Naive thymus-derived CD4-positive, alpha-beta T cell (primary cell): ENCODE measurements around the gene IL1RAPL1. TPM values are rescaled to one million over a fixed set of nuclear protein-coding genes. Genes with fewer than 3 reads are reported as not detected.

Experiments used
- ATAC-seq: fragments of 150-1000 bp; cut with Tn5 transposase; 2 replicates; pipeline ENCODE4 v1.10.0; 2021; ENCODE audit warnings: mild to moderate bottlenecking, moderate library complexity
- CTCF ChIA-PET: fragments of 350-600 bp; sonication (Branson Sonifier 250); formaldehyde crosslinking; loops from one replicate; lab custom pipeline; 2021; ENCODE audit warnings: antibody characterized with exemption; lab: Charles Lee
- POLR2A ChIA-PET: fragments of 350-600 bp; sonication (Branson Sonifier 250); formaldehyde crosslinking; loops from one replicate; lab custom pipeline; 2021; ENCODE audit warnings: antibody characterized with exemption, inconsistent platforms; lab: Charles Lee
- DNase-seq, 9 donors: peaks; one replicate each; pipeline versions ENCODE4 v3.0.0 to v3.0.0-alpha.2; 2020 to 2022; ENCODE audit warnings: mixed read lengths in 1 of 9
- H3K27ac ChIP-seq: one replicate; pipeline ENCODE4 v1.7.0; 2013; ENCODE audit warnings: mild to moderate bottlenecking, low read depth, low read length, moderate library complexity
- H3K27me3 ChIP-seq, 2 donors: one replicate each; pipeline ENCODE4 v1.7.0; 2013; ENCODE audit warnings: low read length in 2 of 2, mild to moderate bottlenecking in 2 of 2, moderate library complexity in 2 of 2; ENCODE audit not compliant: control insufficient read depth in 2 of 2, insufficient read depth in 2 of 2
- H3K36me3 ChIP-seq, 3 experiments: 1 replicate in 2 of 3; 2 replicates in 1 of 3; pipeline ENCODE4 v1.7.0; 2013; ENCODE audit warnings: low read length in 3 of 3, mild to moderate bottlenecking in 3 of 3, moderate library complexity in 1 of 3; ENCODE audit not compliant: insufficient read depth in 3 of 3, control insufficient read depth in 2 of 3
- H3K4me1 ChIP-seq, 2 donors: one replicate each; pipeline ENCODE4 v1.7.0; 2013; ENCODE audit warnings: low read length in 2 of 2, mild to moderate bottlenecking in 2 of 2, moderate library complexity in 1 of 2; ENCODE audit not compliant: control insufficient read depth in 2 of 2, insufficient read depth in 2 of 2
- H3K4me3 ChIP-seq: 2 replicates; pipeline ENCODE4 v1.7.0; 2013; ENCODE audit warnings: mild to moderate bottlenecking, low read length
- H3K9me3 ChIP-seq, 3 experiments: 1 replicate in 2 of 3; 2 replicates in 1 of 3; pipeline ENCODE4 v1.7.0; 2013; ENCODE audit warnings: low read length in 3 of 3; ENCODE audit not compliant: control insufficient read depth in 2 of 3
- H3K27ac Mint-ChIP-seq, 9 donors: one replicate each; pipeline ENCODE4 v1.8.0; 2020 to 2022; ENCODE audit warnings: mixed read lengths in 9 of 9, mild to moderate bottlenecking in 8 of 9, moderate library complexity in 5 of 9, inconsistent platforms in 2 of 9
- H3K27me3 Mint-ChIP-seq, 5 donors: one replicate each; pipeline ENCODE4 v1.8.0; 2021 to 2022; ENCODE audit warnings: mixed read lengths in 5 of 5, mild to moderate bottlenecking in 1 of 5
- H3K36me3 Mint-ChIP-seq, 5 donors: one replicate each; pipeline ENCODE4 v1.8.0; 2020 to 2022; ENCODE audit warnings: mixed read lengths in 5 of 5, mild to moderate bottlenecking in 3 of 5, inconsistent platforms in 1 of 5
- H3K4me1 Mint-ChIP-seq, 7 donors: one replicate each; pipeline ENCODE4 v1.8.0; 2020 to 2022; ENCODE audit warnings: mixed read lengths in 7 of 7, mild to moderate bottlenecking in 3 of 7, inconsistent platforms in 1 of 7
- H3K4me3 Mint-ChIP-seq, 10 donors: one replicate each; pipeline ENCODE4 v1.8.0; 2020 to 2022; ENCODE audit warnings: mild to moderate bottlenecking in 10 of 10, mixed read lengths in 10 of 10, moderate library complexity in 6 of 10, inconsistent platforms in 2 of 10
- H3K9me3 Mint-ChIP-seq, 11 donors: one replicate each; pipeline ENCODE4 v1.8.0; 2020 to 2022; ENCODE audit warnings: mixed read lengths in 11 of 11, mild to moderate bottlenecking in 4 of 11, inconsistent platforms in 1 of 11, moderate library complexity in 1 of 11
- intact Hi-C, 2 donors: fragments of 100-400 bp; cut with micrococcal nuclease; formaldehyde crosslinking; loops; one replicate each; pipeline ENCODE4 v1.15.1; 2023
- polyA plus RNA-seq, 2 donors: library from polyadenylated mRNA; unstranded; fragments of 300-500 nt; fragmentation: Illumina TruSeq; gene quantifications; one replicate each; pipeline ENCODE4 v1.2.3, GENCODE V29; 2021
- total RNA-seq, 6 experiments: library from RNA in 5 of 6; stranded (reverse) in 5 of 6; gene quantifications; 1 replicate in 5 of 6; 2 replicates in 1 of 6; pipeline ENCODE4 v1.2.3 and lab custom pipeline; 2021 to 2026

Gene IL1RAPL1
- total and polyA plus RNA-seq, 7 experiments from 2014 or later, result not detected

GRCh38 chrX:29130905-29131304 is 543.7 kb downstream of the IL1RAPL1 start:
- Mint-ChIP-seq H3K27me3 (no peaks in the 10 kb centered on the region), H3K9me3 (peaks cover 0 to 3% (median 0%) of the 10 kb centered on the region in 11 donors), H3K4me1 (no peaks in the 10 kb centered on the region), H3K36me3 (no peaks in the 10 kb centered on the region), H3K27ac (no peak overlapping the region), H3K4me3 (no peak overlapping the region)
- ChIA-PET CTCF (no interaction called here), POLR2A (no interaction called here)
- Histone ChIP-seq H3K27me3 (no peaks in the 10 kb centered on the region), H3K36me3 (no peaks in the 10 kb centered on the region), H3K27ac (no peak overlapping the region), H3K4me1 (no peaks in the 10 kb centered on the region), H3K9me3 (peaks cover 0 to 3% (median 0%) of the 10 kb centered on the region in 3 experiments), H3K4me3 (no peak overlapping the region)
- ATAC-seq, result no peak
- intact Hi-C loops, result no loop called here
- no peak for DNase-seq

GRCh38 chrX:29136904-29137303 is 549.7 kb downstream of the IL1RAPL1 start:
- no peaks in the 10 kb centered on the region for H3K27me3 Mint-ChIP-seq
- H3K9me3 Mint-ChIP-seq, result peaks cover 0 to 2% (median 0%) of the 10 kb centered on the region in 11 donors
- ChIA-PET CTCF (no interaction called here), POLR2A (no interaction called here)
- H3K4me3 ChIP-seq, result no peak overlapping the region
- H3K27me3 ChIP-seq, result no peaks in the 10 kb centered on the region
- intact Hi-C loops, result no loop called here
- no peak overlapping the region for H3K27ac Mint-ChIP-seq
- H3K27ac ChIP-seq, result no peak overlapping the region
- no peaks in the 10 kb centered on the region for H3K4me1 Mint-ChIP-seq
- no peaks in the 10 kb centered on the region for H3K4me1 ChIP-seq
- ATAC-seq (no peak), DNase-seq (no peak)
- no peaks in the 10 kb centered on the region for H3K36me3 ChIP-seq
- no peaks in the 10 kb centered on the region for H3K9me3 ChIP-seq
- H3K36me3 Mint-ChIP-seq, result no peaks in the 10 kb centered on the region
- H3K4me3 Mint-ChIP-seq, result no peak overlapping the region

GRCh38 chrX:29138003-29138402 is 550.8 kb downstream of the IL1RAPL1 start:
- Histone ChIP-seq H3K4me3 (no peak overlapping the region), H3K27ac (no peak overlapping the region), H3K9me3 (no peaks in the 10 kb centered on the region), H3K4me1 (no peaks in the 10 kb centered on the region), H3K36me3 (no peaks in the 10 kb centered on the region), H3K27me3 (no peaks in the 10 kb centered on the region)
- no peaks in the 10 kb centered on the region for H3K36me3 Mint-ChIP-seq
- no peaks in the 10 kb centered on the region for H3K4me1 Mint-ChIP-seq
- ATAC-seq, result no peak
- CTCF ChIA-PET, result no interaction called here
- H3K27me3 Mint-ChIP-seq, result no peaks in the 10 kb centered on the region
- H3K4me3 Mint-ChIP-seq, result no peak overlapping the region
- H3K27ac Mint-ChIP-seq, result no peak overlapping the region
- POLR2A ChIA-PET, result no interaction called here
- H3K9me3 Mint-ChIP-seq, result peaks cover 0 to 2% (median 0%) of the 10 kb centered on the region in 11 donors
- intact Hi-C loops, result no loop called here
- no peak for DNase-seq

DNA sequence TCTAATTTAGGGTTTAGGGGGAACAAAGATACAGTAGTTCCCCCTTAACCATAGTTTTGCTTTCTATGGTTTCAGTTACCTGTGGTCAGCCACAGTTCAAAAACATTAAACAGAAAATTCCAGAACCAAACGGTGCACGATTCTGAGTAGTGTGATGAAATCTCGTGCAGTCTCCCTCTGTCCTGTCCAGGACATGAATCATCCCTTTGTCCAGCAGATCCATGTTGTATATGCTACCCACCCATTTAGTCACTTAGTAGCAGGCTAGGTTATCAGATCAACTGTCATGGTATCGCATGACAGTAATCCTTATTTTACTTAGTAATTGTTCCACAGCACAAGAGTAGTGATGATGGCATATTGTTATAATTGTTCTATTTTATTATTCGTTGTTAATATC is 556.1 kb downstream of the IL1RAPL1 start:
- H3K27ac ChIP-seq, result no peak overlapping the region
- no peaks in the 10 kb centered on the region for H3K36me3 ChIP-seq
- H3K4me1 ChIP-seq, result no peaks in the 10 kb centered on the region
- H3K27me3 Mint-ChIP-seq, result no peaks in the 10 kb centered on the region
- no peak overlapping the region for H3K4me3 Mint-ChIP-seq
- ChIA-PET POLR2A (no interaction called here), CTCF (no interaction called here)
- no peak overlapping the region for H3K27ac Mint-ChIP-seq
- H3K36me3 Mint-ChIP-seq, result no peaks in the 10 kb centered on the region
- intact Hi-C loops, result no loop called here
- H3K4me1 Mint-ChIP-seq, result no peaks in the 10 kb centered on the region
- H3K4me3 ChIP-seq, result no peak overlapping the region
- ATAC-seq (no peak), DNase-seq (no peak)
- H3K9me3 ChIP-seq, result no peaks in the 10 kb centered on the region
- H3K9me3 Mint-ChIP-seq, result peaks cover 0 to 14% (median 1%) of the 10 kb centered on the region in 11 donors
- H3K27me3 ChIP-seq, result no peaks in the 10 kb centered on the region

DNA sequence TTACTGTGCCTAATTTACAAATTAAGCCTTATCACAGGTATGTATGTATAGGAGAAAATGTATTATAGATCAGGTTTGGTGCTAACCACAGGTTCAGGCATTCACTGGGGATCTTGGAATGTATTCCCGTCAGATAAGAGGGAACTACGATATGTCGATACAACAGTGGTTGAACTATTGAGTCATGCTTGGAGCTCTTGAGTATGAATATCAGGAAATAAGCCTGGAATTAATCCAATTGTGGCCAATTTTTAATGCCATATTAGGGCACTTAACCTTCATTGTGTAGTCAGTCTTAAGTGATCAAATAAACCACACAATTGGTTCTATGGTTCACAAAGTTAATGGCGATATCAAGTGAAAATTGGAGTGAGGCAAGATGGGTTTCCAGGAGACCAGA is 556.5 kb downstream of the IL1RAPL1 start:
- Histone ChIP-seq H3K4me3 (no peak overlapping the region), H3K4me1 (no peaks in the 10 kb centered on the region), H3K27me3 (no peaks in the 10 kb centered on the region), H3K9me3 (no peaks in the 10 kb centered on the region), H3K27ac (no peak overlapping the region), H3K36me3 (no peaks in the 10 kb centered on the region)
- H3K36me3 Mint-ChIP-seq, result no peaks in the 10 kb centered on the region
- intact Hi-C loops, result no loop called here
- ATAC-seq, result no peak
- DNase-seq, result no peak
- ChIA-PET POLR2A (no interaction called here), CTCF (no interaction called here)
- no peaks in the 10 kb centered on the region for H3K4me1 Mint-ChIP-seq
- H3K9me3 Mint-ChIP-seq, result peaks cover 0 to 14% (median 1%) of the 10 kb centered on the region in 11 donors
- H3K4me3 Mint-ChIP-seq, result no peak overlapping the region
- H3K27ac Mint-ChIP-seq, result no peak overlapping the region
- no peaks in the 10 kb centered on the region for H3K27me3 Mint-ChIP-seq

- H3K4me3 Mint-ChIP-seq, result no peak overlapping the region
Observed at GRCh38 chrX:29145316-29145715, 558.1 kb downstream of the IL1RAPL1 start.

DNA sequence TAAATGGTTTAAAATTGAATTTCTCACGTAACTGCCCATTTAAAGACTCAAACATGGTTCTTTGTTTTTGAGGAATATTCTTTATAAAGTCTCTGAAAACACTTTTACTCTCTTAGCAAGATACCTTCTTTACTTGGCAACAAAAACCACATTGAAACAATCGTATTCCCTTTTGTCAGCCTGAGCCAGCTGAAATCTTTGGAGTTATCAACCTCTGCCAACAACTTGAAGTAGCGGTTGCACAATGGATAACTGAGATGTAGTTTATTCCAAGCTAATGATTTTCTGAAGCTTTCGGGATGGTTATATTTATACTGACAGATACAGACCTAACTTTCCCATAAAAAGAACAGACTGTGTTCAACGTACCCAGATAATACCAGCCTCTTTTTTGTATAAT is 561.3 kb downstream of the IL1RAPL1 start:
- H3K27me3 ChIP-seq, result no peaks in the 10 kb centered on the region
- Mint-ChIP-seq H3K9me3 (peaks cover 0 to 17% (median 3%) of the 10 kb centered on the region in 11 donors), H3K36me3 (no peaks in the 10 kb centered on the region), H3K27me3 (no peaks in the 10 kb centered on the region), H3K4me3 (no peak overlapping the region), H3K27ac (no peak overlapping the region), H3K4me1 (no peaks in the 10 kb centered on the region)
- ChIA-PET POLR2A (no interaction called here), CTCF (no interaction called here)
- no peaks in the 10 kb centered on the region for H3K9me3 ChIP-seq
- intact Hi-C loops, result no loop called here
- no peak overlapping the region for H3K4me3 ChIP-seq
- ATAC-seq, result no peak
- DNase-seq, result no peak
- H3K27ac ChIP-seq, result no peak overlapping the region
- no peaks in the 10 kb centered on the region for H3K4me1 ChIP-seq
- H3K36me3 ChIP-seq, result no peaks in the 10 kb centered on the region

More at GRCh38 chrX:29145316-29145715, 558.1 kb downstream of the IL1RAPL1 start:
- no peaks in the 10 kb centered on the region for H3K4me1 ChIP-seq
- H3K27me3 ChIP-seq, result no peaks in the 10 kb centered on the region
- Mint-ChIP-seq H3K4me1 (no peaks in the 10 kb centered on the region), H3K9me3 (peaks cover 0 to 14% (median 3%) of the 10 kb centered on the region in 11 donors), H3K27ac (no peak overlapping the region), H3K36me3 (no peaks in the 10 kb centered on the region), H3K27me3 (no peaks in the 10 kb centered on the region)
- ATAC-seq, result no peak
- no peak overlapping the region for H3K27ac ChIP-seq
- intact Hi-C loops, result no loop called here
- H3K4me3 ChIP-seq, result no peak overlapping the region
- POLR2A ChIA-PET, result no interaction called here
- H3K9me3 ChIP-seq, result no peaks in the 10 kb centered on the region
- H3K36me3 ChIP-seq, result no peaks in the 10 kb centered on the region
- CTCF ChIA-PET, result no interaction called here
- DNase-seq, result no peak
